Skeletal muscle satellite cell (primary cell): ENCODE data around the gene ENOPH1.
"Not testable (repeated sequence)": the region's sequence is repeated elsewhere in the genome, so short reads cannot be mapped to it uniquely, and the experiment has no call there.

Source experiments
- H3K27me3 ChIP-seq: 2 replicates; pipeline ENCODE4 v1.7.0; 2013; ENCODE audit warnings: low read length; ENCODE audit not compliant: control insufficient read depth, insufficient read depth
- H3K36me3 ChIP-seq: 2 replicates; pipeline ENCODE4 v1.7.0; 2013; ENCODE audit warnings: mild to moderate bottlenecking, control low read depth, low read length; ENCODE audit not compliant: insufficient read depth
- H3K4me1 ChIP-seq: 2 replicates; pipeline ENCODE4 v1.7.0; 2013; ENCODE audit warnings: low read length; ENCODE audit not compliant: control insufficient read depth, insufficient read depth
- H3K4me2 ChIP-seq: 2 replicates; pipeline ENCODE4 v1.7.0; 2013; ENCODE audit warnings: mild to moderate bottlenecking, low read length
- H3K4me3 ChIP-seq: 2 replicates; pipeline ENCODE4 v1.7.0; 2013; ENCODE audit warnings: low read length
- H3K9ac ChIP-seq: 2 replicates; pipeline ENCODE4 v1.7.0; 2013; ENCODE audit warnings: mild to moderate bottlenecking, low read depth, low read length, moderate library complexity
- H3K9me3 ChIP-seq: replicated peaks from 2 replicates; pipeline ENCODE4 v1.7.0; 2013; ENCODE audit warnings: mild to moderate bottlenecking, control low read depth, low read length

Gene ENOPH1

GRCh38 chr4:82447886-82448285, 17.5 kb downstream of the ENOPH1 start:
- no peak overlapping the region for H3K9ac ChIP-seq
- H3K4me2 ChIP-seq: no peak overlapping the region
- no peak overlapping the region for H3K4me3 ChIP-seq
- H3K9me3 ChIP-seq: no peaks in the 10 kb centered on the region
- H3K27me3 ChIP-seq: no peaks in the 10 kb centered on the region
- peaks cover 25% of the 10 kb centered on the region for H3K36me3 ChIP-seq
- no peaks in the 10 kb centered on the region for H3K4me1 ChIP-seq

- no peaks in the 10 kb centered on the region for H3K27me3 ChIP-seq
- no peak overlapping the region for H3K9ac ChIP-seq
- no peaks in the 10 kb centered on the region for H3K4me1 ChIP-seq
- H3K9me3 ChIP-seq: no peaks in the 10 kb centered on the region
- no peak overlapping the region for H3K4me2 ChIP-seq
- no peak overlapping the region for H3K4me3 ChIP-seq
- peaks cover 34% of the 10 kb centered on the region for H3K36me3 ChIP-seq
Measured at GRCh38 chr4:82450966-82451755, 20.8 kb downstream of the ENOPH1 start.

GRCh38 chr4:82452026-82452425, 21.6 kb downstream of the ENOPH1 start:
- H3K36me3 ChIP-seq: peaks cover 42% of the 10 kb centered on the region
- no peaks in the 10 kb centered on the region for H3K4me1 ChIP-seq
- no peak overlapping the region for H3K9ac ChIP-seq
- H3K9me3 ChIP-seq: no peaks in the 10 kb centered on the region
- no peak overlapping the region for H3K4me2 ChIP-seq
- no peak overlapping the region for H3K4me3 ChIP-seq
- no peaks in the 10 kb centered on the region for H3K27me3 ChIP-seq

GRCh38 chr4:82457266-82457665, 26.9 kb downstream of the ENOPH1 start:
- Histone ChIP-seq H3K9me3 (no peaks in the 10 kb centered on the region), H3K4me1 (no peaks in the 10 kb centered on the region), H3K36me3 (peaks cover 43% of the 10 kb centered on the region), H3K9ac (no peak overlapping the region), H3K4me3 (no peak overlapping the region), H3K4me2 (no peak overlapping the region), H3K27me3 (no peaks in the 10 kb centered on the region)

GRCh38 chr4:82458729-82459128, 28.3 kb downstream of the ENOPH1 start:
- Histone ChIP-seq H3K4me3 (no peak overlapping the region), H3K27me3 (no peaks in the 10 kb centered on the region), H3K4me1 (no peaks in the 10 kb centered on the region), H3K9ac (no peak overlapping the region), H3K9me3 (no peaks in the 10 kb centered on the region), H3K4me2 (no peak overlapping the region), H3K36me3 (peaks cover 49% of the 10 kb centered on the region)

- Histone ChIP-seq H3K4me2 (no peak overlapping the region), H3K27me3 (no peaks in the 10 kb centered on the region), H3K9me3 (no peaks in the 10 kb centered on the region), H3K4me3 (no peak overlapping the region), H3K9ac (no peak overlapping the region), H3K36me3 (peaks cover 42% of the 10 kb centered on the region), H3K4me1 (no peaks in the 10 kb centered on the region)
Measured at GRCh38 chr4:82461710-82462109, 31.3 kb downstream of the ENOPH1 start.

- no peaks in the 10 kb centered on the region for H3K4me1 ChIP-seq
- H3K36me3 ChIP-seq: peaks cover 35% of the 10 kb centered on the region
- H3K4me2 ChIP-seq: peak overlapping the region; percentile 26
- H3K27me3 ChIP-seq: no peaks in the 10 kb centered on the region
- no peak overlapping the region for H3K9ac ChIP-seq
- no peaks in the 10 kb centered on the region for H3K9me3 ChIP-seq
- H3K4me3 ChIP-seq: no peak overlapping the region
Measured at GRCh38 chr4:82462415-82462831, 32.0 kb downstream of the ENOPH1 start.

GRCh38 chr4:82463221-82463620, 32.8 kb downstream of the ENOPH1 start:
- H3K4me2 ChIP-seq: no peak overlapping the region
- no peak overlapping the region for H3K4me3 ChIP-seq
- H3K4me1 ChIP-seq: no peaks in the 10 kb centered on the region
- no peaks in the 10 kb centered on the region for H3K9me3 ChIP-seq
- no peaks in the 10 kb centered on the region for H3K27me3 ChIP-seq
- no peak overlapping the region for H3K9ac ChIP-seq
- peaks cover 33% of the 10 kb centered on the region for H3K36me3 ChIP-seq

- Histone ChIP-seq H3K36me3 (peaks cover 12% of the 10 kb centered on the region), H3K9ac (no peak overlapping the region), H3K4me1 (peaks cover 4% of the 10 kb centered on the region), H3K9me3 (no peaks in the 10 kb centered on the region), H3K4me2 (no peak overlapping the region), H3K4me3 (no peak overlapping the region), H3K27me3 (no peaks in the 10 kb centered on the region)
Measured at GRCh38 chr4:82467471-82467870, 37.1 kb downstream of the ENOPH1 start.

- Histone ChIP-seq H3K9ac (no peak overlapping the region), H3K4me3 (no peak overlapping the region), H3K4me1 (peaks cover 4% of the 10 kb centered on the region), H3K36me3 (no peaks in the 10 kb centered on the region), H3K4me2 (no peak overlapping the region), H3K27me3 (no peaks in the 10 kb centered on the region), H3K9me3 (no peaks in the 10 kb centered on the region)
Measured at GRCh38 chr4:82469791-82470345, 39.5 kb downstream of the ENOPH1 start.

- H3K9me3 ChIP-seq, H3K4me2 ChIP-seq, H3K4me3 ChIP-seq, H3K9ac ChIP-seq, H3K27me3 ChIP-seq, H3K4me1 ChIP-seq, H3K36me3 ChIP-seq: not testable (repeated sequence)
Measured at GRCh38 chr4:82473080-82473479, 42.7 kb downstream of the ENOPH1 start.

GRCh38 chr4:82473621-82474164, 43.3 kb downstream of the ENOPH1 start:
- Histone ChIP-seq H3K4me1 (peaks cover 4% of the 10 kb centered on the region), H3K4me2 (no peak overlapping the region), H3K9ac (no peak overlapping the region), H3K4me3 (no peak overlapping the region), H3K27me3 (no peaks in the 10 kb centered on the region), H3K36me3 (no peaks in the 10 kb centered on the region), H3K9me3 (no peaks in the 10 kb centered on the region)
